ENCODE results near the gene DOCK3.

GRCh38 chr3:51388286-51389029 lies 713.7 kb downstream of the DOCK3 start:
- TF ChIP-seq TFCP2L1 (CRISPR knock-in tag; IDR thresholded peaks at IDR 0.05) (no peak), CTCF (IDR thresholded peaks at IDR 0.05) (no peak), SMC3 (IDR thresholded peaks at IDR 0.05) (no peak), RARB (CRISPR knock-in tag; IDR thresholded peaks at IDR 0.05) (no peak), E2F6 (IDR thresholded peaks at IDR 0.05; ENCODE audit: borderline replicate concordance, low read depth) (no peak), HDAC2 (IDR thresholded peaks at IDR 0.05) (no peak), MAX (IDR thresholded peaks at IDR 0.05) (no peak), POLR2A (IDR thresholded peaks at IDR 0.05; ENCODE audit: low read length) (no peak)

All from A549 (cell line).